ENCODE measurements around the gene ERBIN.

The ERBIN gene

DNA sequence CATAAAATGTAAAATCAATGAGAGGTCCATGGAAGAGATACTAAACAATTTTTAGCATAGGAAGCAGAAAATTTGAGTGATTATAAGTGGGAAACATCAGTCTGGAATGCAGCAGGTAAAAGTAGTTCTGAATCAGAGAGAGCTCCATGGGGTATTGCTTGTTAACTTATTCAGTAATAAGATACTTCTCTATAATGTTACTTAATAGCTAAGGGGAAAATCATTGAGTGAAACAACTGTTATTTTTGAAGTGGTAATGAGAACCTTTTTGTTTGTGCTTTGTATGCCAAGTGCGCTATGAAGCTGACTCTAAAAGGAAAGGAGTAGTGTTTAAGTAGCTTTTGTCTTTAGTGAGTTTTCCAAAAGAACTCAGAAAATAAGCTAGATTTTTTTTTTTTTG, 95.2 kb downstream of the ERBIN start:
- Histone ChIP-seq H4K20me1 (ENCODE audit: insufficient read depth, low read length) (no peaks in the 10 kb centered on the region), H3K27ac (ENCODE audit: low read depth, low read length, poor library complexity, severe bottlenecking) (no peak overlapping the region), H3K27me3 (ENCODE audit: insufficient read depth, low read length) (no peaks in the 10 kb centered on the region), H3K4me3 (ENCODE audit: low read depth, low read length, poor library complexity, severe bottlenecking) (no peak overlapping the region), H3K9ac (ENCODE audit: low read length) (no peak overlapping the region), H3K4me2 (ENCODE audit: low read length) (no peak overlapping the region), H2AFZ (ENCODE audit: low read length) (no peak overlapping the region), H3K36me3 (ENCODE audit: insufficient read depth, low read length) (peaks cover 90% of the 10 kb centered on the region), H3K9me3 (ENCODE audit: low read length) (no peaks in the 10 kb centered on the region), H3K4me1 (ENCODE audit: insufficient read depth, low read length, severe bottlenecking) (no peaks in the 10 kb centered on the region), H3F3A (ENCODE audit: insufficient read depth, low read length) (no peaks in the 10 kb centered on the region), H3K9me2 (ENCODE audit: low read depth, low read length) (no peaks in the 10 kb centered on the region), H3K79me2 (ENCODE audit: insufficient read depth, low read length) (peaks cover 19% of the 10 kb centered on the region; the same call in 1 of the 2 replicates)
- TF ChIP-seq EZH2 (IDR thresholded peaks at IDR 0.05; ENCODE audit: borderline replicate concordance, low read length): no peak
- TF ChIP-seq, protein P1, sequence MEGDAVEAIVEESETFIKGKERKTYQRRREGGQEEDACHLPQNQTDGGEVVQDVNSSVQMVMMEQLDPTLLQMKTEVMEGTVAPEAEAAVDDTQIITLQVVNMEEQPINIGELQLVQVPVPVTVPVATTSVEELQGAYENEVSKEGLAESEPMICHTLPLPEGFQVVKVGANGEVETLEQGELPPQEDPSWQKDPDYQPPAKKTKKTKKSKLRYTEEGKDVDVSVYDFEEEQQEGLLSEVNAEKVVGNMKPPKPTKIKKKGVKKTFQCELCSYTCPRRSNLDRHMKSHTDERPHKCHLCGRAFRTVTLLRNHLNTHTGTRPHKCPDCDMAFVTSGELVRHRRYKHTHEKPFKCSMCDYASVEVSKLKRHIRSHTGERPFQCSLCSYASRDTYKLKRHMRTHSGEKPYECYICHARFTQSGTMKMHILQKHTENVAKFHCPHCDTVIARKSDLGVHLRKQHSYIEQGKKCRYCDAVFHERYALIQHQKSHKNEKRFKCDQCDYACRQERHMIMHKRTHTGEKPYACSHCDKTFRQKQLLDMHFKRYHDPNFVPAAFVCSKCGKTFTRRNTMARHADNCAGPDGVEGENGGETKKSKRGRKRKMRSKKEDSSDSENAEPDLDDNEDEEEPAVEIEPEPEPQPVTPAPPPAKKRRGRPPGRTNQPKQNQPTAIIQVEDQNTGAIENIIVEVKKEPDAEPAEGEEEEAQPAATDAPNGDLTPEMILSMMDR (IDR thresholded peaks at IDR 0.05; ENCODE audit: low read length): no peak

DNA sequence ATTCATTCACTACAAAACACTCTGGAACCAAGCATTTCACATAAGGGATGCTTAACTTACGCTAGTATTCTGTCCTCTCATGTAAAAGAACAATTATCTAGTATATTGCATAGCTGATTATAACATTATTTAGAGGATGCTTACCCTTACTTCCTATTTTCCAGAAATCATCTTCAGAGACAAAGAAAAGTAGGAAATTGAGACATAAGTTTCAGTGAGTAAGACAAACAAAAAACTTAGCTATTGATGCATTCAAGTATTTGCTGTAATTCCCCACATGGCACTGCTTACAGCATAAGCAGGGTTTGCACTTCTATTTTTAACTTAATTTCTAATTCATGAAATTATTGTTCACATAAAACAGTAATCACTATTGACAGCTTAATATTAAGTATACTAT, 112.9 kb downstream of the ERBIN start:
- TF ChIP-seq EZH2 (IDR thresholded peaks at IDR 0.05; ENCODE audit: borderline replicate concordance, low read length): no peak
- TF ChIP-seq, protein P1 (IDR thresholded peaks at IDR 0.05; ENCODE audit: low read length): no peak
- Histone ChIP-seq H3K4me2 (ENCODE audit: low read length) (no peak overlapping the region), H3K79me2 (ENCODE audit: insufficient read depth, low read length) (no peaks in the 10 kb centered on the region), H3K9me2 (ENCODE audit: low read depth, low read length) (no peaks in the 10 kb centered on the region), H3K9ac (ENCODE audit: low read length) (no peak overlapping the region), H3K27ac (ENCODE audit: low read depth, low read length, poor library complexity, severe bottlenecking) (no peak overlapping the region), H3K27me3 (ENCODE audit: insufficient read depth, low read length) (no peaks in the 10 kb centered on the region), H4K20me1 (ENCODE audit: insufficient read depth, low read length) (no peaks in the 10 kb centered on the region), H3K4me1 (ENCODE audit: insufficient read depth, low read length, severe bottlenecking) (no peaks in the 10 kb centered on the region), H3F3A (ENCODE audit: insufficient read depth, low read length) (no peaks in the 10 kb centered on the region; the same call in 1 of the 2 replicates), H2AFZ (ENCODE audit: low read length) (no peak overlapping the region), H3K9me3 (ENCODE audit: low read length) (no peaks in the 10 kb centered on the region), H3K4me3 (ENCODE audit: low read depth, low read length, poor library complexity, severe bottlenecking) (no peak overlapping the region), H3K36me3 (ENCODE audit: insufficient read depth, low read length) (peaks cover 96% of the 10 kb centered on the region)

DNA sequence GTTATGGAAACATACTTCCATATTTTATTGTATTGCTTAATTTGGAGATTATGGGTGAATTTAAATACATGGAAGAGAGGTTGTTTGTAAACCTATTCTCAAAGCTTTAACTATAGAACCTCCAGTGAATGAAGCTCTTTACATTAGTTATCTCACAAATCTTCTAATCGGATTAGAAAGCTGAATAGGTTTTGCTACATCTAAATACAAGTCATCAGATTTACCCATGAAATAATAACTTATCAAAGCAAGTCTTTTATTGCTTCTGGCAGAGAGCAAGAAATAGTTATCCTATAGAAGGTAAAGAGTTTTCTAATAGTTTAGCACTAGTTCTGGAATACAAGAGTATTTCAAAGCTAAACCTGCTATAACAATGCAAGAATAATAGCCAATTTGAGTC, 113.3 kb downstream of the ERBIN start:
- Histone ChIP-seq H4K20me1 (ENCODE audit: insufficient read depth, low read length) (no peaks in the 10 kb centered on the region), H3K9me2 (ENCODE audit: low read depth, low read length) (no peaks in the 10 kb centered on the region), H3K4me2 (ENCODE audit: low read length) (no peak overlapping the region), H3K9me3 (ENCODE audit: low read length) (no peaks in the 10 kb centered on the region), H3K79me2 (ENCODE audit: insufficient read depth, low read length) (no peaks in the 10 kb centered on the region), H3K27ac (ENCODE audit: low read depth, low read length, poor library complexity, severe bottlenecking) (no peak overlapping the region), H3K9ac (ENCODE audit: low read length) (no peak overlapping the region), H3K27me3 (ENCODE audit: insufficient read depth, low read length) (no peaks in the 10 kb centered on the region), H2AFZ (ENCODE audit: low read length) (no peak overlapping the region), H3K36me3 (ENCODE audit: insufficient read depth, low read length) (peaks cover 96% of the 10 kb centered on the region), H3K4me3 (ENCODE audit: low read depth, low read length, poor library complexity, severe bottlenecking) (no peak overlapping the region), H3K4me1 (ENCODE audit: insufficient read depth, low read length, severe bottlenecking) (no peaks in the 10 kb centered on the region), H3F3A (ENCODE audit: insufficient read depth, low read length) (no peaks in the 10 kb centered on the region; the same call in 1 of the 2 replicates)
- no peak for TF ChIP-seq EZH2 (IDR thresholded peaks at IDR 0.05; ENCODE audit: borderline replicate concordance, low read length)
- TF ChIP-seq, protein P1 (IDR thresholded peaks at IDR 0.05; ENCODE audit: low read length): no peak

All from OCI-LY1 (cell line).